DOHH2 (cell line): ENCODE measurements around the gene KRT77.

Experiments used
- CTCF ChIP-seq: fragments of 200-600 bp; sonication (generic); IDR thresholded peaks from one replicate; pipeline ENCODE4 v1.5.1; 2014; ENCODE audit warnings: antibody characterized with exemption, mild to moderate bottlenecking, low read depth, low read length; ENCODE audit not compliant: poor library complexity, severe bottlenecking
- EZH2phosphoT487 ChIP-seq: fragments of 200-600 bp; sonication (generic); IDR thresholded peaks from 2 replicates; pipeline ENCODE4 v1.6.1; 2017; ENCODE audit warnings: borderline replicate concordance, mild to moderate bottlenecking, antibody characterized with exemption, low read length, moderate library complexity, mixed read lengths

- no peak for TF ChIP-seq EZH2phosphoT487
- no peak for TF ChIP-seq CTCF
Measured at GRCh38 chr12:52660934-52661499, 42.3 kb downstream of the KRT77 start.
